Endothelial cell of umbilical vein (primary cell): Measurements from ENCODE around the gene APOD. TPM values are rescaled to one million over a fixed set of nuclear protein-coding genes. Genes with fewer than 3 reads are reported as not detected.

Experiments used
- BruUV-seq: library from RNA; stranded (reverse); fragments of 400-500 nt; replicated peaks from 2 replicates; lab custom pipeline; 2021; lab: Mats Ljungman, UMichigan
- CTCF ChIA-PET: fragments of 300-600, 350-600 bp; sonication (Branson Sonifier 250); formaldehyde crosslinking; loops from one replicate; lab custom pipeline; 2021; ENCODE audit warnings: antibody characterized with exemption, inconsistent platforms; lab: Charles Lee
- POLR2A ChIA-PET: fragments of 300-600, 350-600 bp; sonication (Branson Sonifier 250); formaldehyde crosslinking; loops from one replicate; lab custom pipeline; 2021; ENCODE audit warnings: antibody characterized with exemption, inconsistent platforms; lab: Charles Lee
- DNase-seq: peaks from one replicate; pipeline ENCODE4 v3.0.0-alpha.2; 2011; ENCODE audit warnings: low read depth, low spot score
- FAIRE-seq: peaks from 2 replicates; lab custom pipeline; 2011; peaks lifted over from hg19 to GRCh38; lab: Jason Lieb, UNC
- H2AFZ ChIP-seq: 2 replicates; pipeline ENCODE4 v1.6.0; 2012; ENCODE audit warnings: low read depth, low read length, control low read depth, inconsistent platforms
- H3K27ac ChIP-seq: 2 replicates; pipeline ENCODE4 v1.5.1; 2011; ENCODE audit warnings: low read depth, mild to moderate bottlenecking, control low read depth, low read length, moderate library complexity; ENCODE audit not compliant: insufficient read depth
- H3K27me3 ChIP-seq, 2 experiments: 2 replicates each; pipeline versions ENCODE4 v1.6.0 to v1.6.1; 2011; ENCODE audit warnings: low read length in 2 of 2, mixed read lengths in 1 of 2; ENCODE audit not compliant: control insufficient read depth in 2 of 2, insufficient read depth in 2 of 2
- H3K36me3 ChIP-seq, 2 experiments: 2 replicates in 1 of 2; 3 replicates in 1 of 2; pipeline ENCODE4 v1.5.1; 2011; ENCODE audit warnings: low read length in 2 of 2, mild to moderate bottlenecking in 1 of 2, moderate library complexity in 1 of 2; ENCODE audit not compliant: control insufficient read depth in 2 of 2, insufficient read depth in 2 of 2; ENCODE audit errors: extremely low read depth in 1 of 2
- H3K4me1 ChIP-seq: 3 replicates; pipeline ENCODE4 v1.5.1; 2011; ENCODE audit warnings: mild to moderate bottlenecking, low read length; ENCODE audit not compliant: control insufficient read depth, insufficient read depth; ENCODE audit errors: extremely low read depth
- H3K4me2 ChIP-seq: 2 replicates; pipeline ENCODE4 v1.6.1; 2011; ENCODE audit warnings: low read length, control low read depth, mixed read lengths; ENCODE audit not compliant: insufficient read depth
- H3K4me3 ChIP-seq, 3 experiments: fragments of 200-600 bp in 1 of 3; sonication (generic), shearing (Covaris generic) in 1 of 3; replicated peaks in 1 of 3; 2 replicates each; pipeline ENCODE4 v1.5.1; 2011 to 2016; ENCODE audit warnings: control low read depth in 3 of 3, low read length in 3 of 3, mild to moderate bottlenecking in 2 of 3, inconsistent platforms in 1 of 3, low read depth in 1 of 3, moderate library complexity in 1 of 3; ENCODE audit not compliant: insufficient read depth in 1 of 3
- H3K79me2 ChIP-seq: 2 replicates; pipeline ENCODE4 v1.6.0; 2012; ENCODE audit warnings: low read length, inconsistent platforms; ENCODE audit not compliant: control insufficient read depth, insufficient read depth
- H3K9ac ChIP-seq: replicated peaks from 2 replicates; pipeline ENCODE3; 2011; ENCODE audit warnings: low read length, control low read depth; ENCODE audit not compliant: insufficient read depth; ENCODE audit errors: extremely low read depth
- H3K9me1 ChIP-seq: replicated peaks from 3 replicates; pipeline ENCODE4 v1.6.0; 2011; ENCODE audit warnings: mild to moderate bottlenecking, low read length; ENCODE audit not compliant: control insufficient read depth, insufficient read depth; ENCODE audit errors: extremely low read depth
- H3K9me3 ChIP-seq: replicated peaks from 2 replicates; pipeline ENCODE4 v1.5.1; 2012; ENCODE audit warnings: low read length, inconsistent platforms; ENCODE audit not compliant: control insufficient read depth, insufficient read depth
- H4K20me1 ChIP-seq: replicated peaks from 2 replicates; pipeline ENCODE3; 2011; ENCODE audit warnings: mild to moderate bottlenecking, low read length; ENCODE audit not compliant: control insufficient read depth, insufficient read depth; ENCODE audit errors: extremely low read depth
- CTCF ChIP-seq, 2 donors: IDR thresholded peaks; 1 replicate in 1 of 2; 2 replicates in 1 of 2; pipeline ENCODE4 v1.5.1; 2011; ENCODE audit warnings: low read length in 2 of 2, mild to moderate bottlenecking in 2 of 2, moderate library complexity in 2 of 2, control low read depth in 1 of 2, inconsistent platforms in 1 of 2, low read depth in 1 of 2; ENCODE audit not compliant: insufficient read depth in 1 of 2; ENCODE audit errors: extremely low read depth in 1 of 2
- EZH2 ChIP-seq: IDR thresholded peaks from 2 replicates; pipeline ENCODE4 v1.6.1; 2012; ENCODE audit warnings: borderline replicate concordance, low read depth, mild to moderate bottlenecking, moderate library complexity, low read length, inconsistent platforms; ENCODE audit not compliant: severe bottlenecking
- FOS ChIP-seq: IDR thresholded peaks from 2 replicates; pipeline ENCODE4 v1.6.1; 2011; ENCODE audit warnings: mild to moderate bottlenecking, low read length, moderate library complexity, borderline replicate concordance; ENCODE audit not compliant: insufficient read depth
- GATA2 ChIP-seq: IDR thresholded peaks from 2 replicates; pipeline ENCODE4 v1.7.0; 2011; ENCODE audit warnings: low read depth, mild to moderate bottlenecking, moderate library complexity, mixed read lengths, low read length; ENCODE audit not compliant: insufficient read length, insufficient read depth
- JUN ChIP-seq: IDR thresholded peaks from 2 replicates; pipeline ENCODE4 v1.6.1; 2011; ENCODE audit warnings: borderline replicate concordance, low read depth; ENCODE audit not compliant: insufficient read length, insufficient read depth
- MYC ChIP-seq: IDR thresholded peaks from one replicate; pipeline ENCODE4 v1.6.1; 2011; ENCODE audit warnings: mild to moderate bottlenecking, low read depth, low read length
- POLR2A ChIP-seq: IDR thresholded peaks from 2 replicates; pipeline ENCODE4 v1.6.1; 2012; ENCODE audit warnings: low read depth, mild to moderate bottlenecking, control low read depth, low read length
- POLR2AphosphoS5 ChIP-seq: IDR thresholded peaks from 2 replicates; pipeline ENCODE4 v1.6.1; 2012; ENCODE audit warnings: low read depth, mild to moderate bottlenecking, control low read depth, low read length, moderate library complexity; ENCODE audit not compliant: insufficient read depth
- dilution Hi-C: fragments of 300-500 bp; cut with MboI; formaldehyde crosslinking; loops from one replicate; pipeline ENCODE4 v1.15.0; 2019; ENCODE audit warnings: low sequenced_read_pairs; ENCODE audit not compliant: extremely low pct_ligation_motif_present
- intact Hi-C: fragments of 100-400 bp; cut with micrococcal nuclease; formaldehyde crosslinking; loops from one replicate; pipeline ENCODE4 v1.10.0; 2022
- polyA plus RNA-seq, 4 experiments: library from polyadenylated mRNA; depleted of rRNA in 3 of 4; stranded (reverse) in 3 of 4; unstranded in 1 of 4; fragments of >200 nt; gene quantifications; 2 replicates each; pipeline versions ENCODE4 v1.2.1 to v1.2.3, GENCODE V29; 2011 to 2012; ENCODE audit warnings: missing spikeins in 1 of 4
- total RNA-seq: library from RNA; stranded (reverse); gene quantifications from 2 replicates; pipeline ENCODE4 v1.2.3, GENCODE V29; 2021
- TF ChIP-seq, protein P1 (sequence below): IDR thresholded peaks from 2 replicates; pipeline ENCODE4 v1.6.1; 2011; ENCODE audit not compliant: insufficient read depth, insufficient read length

Gene APOD
- total and polyA plus RNA-seq, 2 donors (not counting 3 experiments of a cell fraction or from before 2014, with no cell fraction given), result 2.2 to 2.9 TPM

- Histone ChIP-seq H3K4me2 (no peak overlapping the region), H2AFZ (no peak overlapping the region), H3K79me2 (no peaks in the 10 kb centered on the region), H3K27me3 (peaks cover 2 to 21% of the 10 kb centered on the region in 2 experiments), H4K20me1 (no peaks in the 10 kb centered on the region), H3K4me1 (no peaks in the 10 kb centered on the region), H3K9me1 (no peaks in the 10 kb centered on the region), H3K9ac (no peak overlapping the region), H3K27ac (no peak overlapping the region), H3K9me3 (no peaks in the 10 kb centered on the region), H3K4me3 (no peak overlapping the region), H3K36me3 (no peaks in the 10 kb centered on the region)
- dilution Hi-C loops (no loop called here), intact Hi-C loops (no loop called here)
- ChIA-PET CTCF (no interaction called here), POLR2A (no interaction called here)
- DNase-seq (no peak), FAIRE-seq (no peak)
- no TSS peak for BruUV-seq
- TF ChIP-seq, protein P1, sequence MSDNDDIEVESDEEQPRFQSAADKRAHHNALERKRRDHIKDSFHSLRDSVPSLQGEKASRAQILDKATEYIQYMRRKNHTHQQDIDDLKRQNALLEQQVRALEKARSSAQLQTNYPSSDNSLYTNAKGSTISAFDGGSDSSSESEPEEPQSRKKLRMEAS, result no peak
- TF ChIP-seq POLR2AphosphoS5 (no peak), CTCF (IDR thresholded peaks at IDR 0.05; ENCODE audit: extremely low read depth in 1 of 2, insufficient read depth in 1 of 2, low read depth in 1 of 2, low read length in 2 of 2) (no peak), FOS (no peak), JUN (no peak), EZH2 (no peak), POLR2A (no peak), MYC (no peak), GATA2 (no peak)
These were observed 23.9 kb downstream of the APOD start for GRCh38 chr3:195559723-195560409.
